HepG2 (cell line): ENCODE measurements around the gene NPPB. TPM values are rescaled to one million over a fixed set of nuclear protein-coding genes. Genes with fewer than 3 reads are reported as not detected.
A peak's percentile ranks its signal among the peaks of the same experiment; 100 is the strongest.

Source experiments
- ARNT2 ChIP-seq: sonication (generic); formaldehyde crosslinking; IDR thresholded peaks from 2 replicates; pipeline ENCODE4 v1.8.0; 2022; ENCODE audit warnings: mild to moderate bottlenecking, low read depth, missing genetic modification reagents, moderate library complexity
- ATAD3A ChIP-seq: sonication (generic); formaldehyde crosslinking; IDR thresholded peaks from 2 replicates; pipeline ENCODE4 v1.4.0; 2020; ENCODE audit warnings: missing genetic modification reagents
- CTCF ChIP-seq: sonication (generic); formaldehyde crosslinking; IDR thresholded peaks from 2 replicates; pipeline ENCODE4 v1.5.0; 2020; ENCODE audit warnings: mild to moderate bottlenecking, missing genetic modification reagents, moderate library complexity
- GATAD2A ChIP-seq: IDR thresholded peaks from 2 replicates; pipeline ENCODE4 v1.6.1; 2016
- GTF3A ChIP-seq: sonication (generic); formaldehyde crosslinking; conservative IDR thresholded peaks from 2 replicates; pipeline ENCODE4 v1.4.0; 2020; ENCODE audit warnings: mild to moderate bottlenecking, missing genetic modification reagents
- HMGXB4 ChIP-seq, 2 experiments: sonication (generic) in 1 of 2; formaldehyde crosslinking in 1 of 2; IDR thresholded peaks; 2 replicates each; pipeline versions ENCODE4 v1.4.0 to v1.6.1; 2018 to 2020; ENCODE audit warnings: missing genetic modification reagents in 2 of 2, borderline replicate concordance in 1 of 2, low read depth in 1 of 2, mild to moderate bottlenecking in 1 of 2, missing biosample characterization in 1 of 2
- SNAPC2 ChIP-seq: sonication (generic); formaldehyde crosslinking; IDR thresholded peaks from 2 replicates; pipeline ENCODE4 v1.8.1; 2022; ENCODE audit warnings: mild to moderate bottlenecking, missing genetic modification reagents
- THAP11 ChIP-seq: IDR thresholded peaks from 2 replicates; pipeline ENCODE4 v1.6.1; 2016; ENCODE audit warnings: missing biosample characterization, missing genetic modification reagents
- ZEB1 ChIP-seq: IDR thresholded peaks from 2 replicates; pipeline ENCODE4 v1.6.1; 2012; ENCODE audit warnings: mild to moderate bottlenecking, low read depth, inconsistent platforms; ENCODE audit not compliant: insufficient replicate concordance
- ZNF281 ChIP-seq: sonication (generic); formaldehyde crosslinking; IDR thresholded peaks from 2 replicates; pipeline ENCODE4 v1.4.0; 2020; ENCODE audit warnings: missing genetic modification reagents, borderline replicate concordance
- ZNF367 ChIP-seq: sonication (generic); formaldehyde crosslinking; IDR thresholded peaks from 2 replicates; pipeline ENCODE4 v1.4.0; 2020; ENCODE audit warnings: missing genetic modification reagents, borderline replicate concordance
- ZNF639 ChIP-seq: conservative IDR thresholded peaks from 2 replicates; pipeline ENCODE4 v1.6.1; 2018; ENCODE audit warnings: missing genetic modification reagents
- ZNF687 ChIP-seq: sonication (generic); formaldehyde crosslinking; IDR thresholded peaks from 2 replicates; pipeline ENCODE4 v1.5.1; 2020; ENCODE audit warnings: mild to moderate bottlenecking, missing genetic modification reagents, moderate library complexity
- ZNF781 ChIP-seq: sonication (generic); formaldehyde crosslinking; IDR thresholded peaks from 2 replicates; pipeline ENCODE4 v1.5.1; 2020; ENCODE audit warnings: borderline replicate concordance, mild to moderate bottlenecking, missing genetic modification reagents; ENCODE audit errors: not compliant biosample characterization
- polyA plus RNA-seq, 8 experiments: library from polyadenylated mRNA; depleted of rRNA in 3 of 8; stranded (reverse) in 7 of 8; unstranded in 1 of 8; fragments of >200 nt; fragmentation: Illumina TruSeq in 4 of 8; extraction: Trizol in 4 of 8; gene quantifications; 2 replicates each; pipeline versions ENCODE4 v1.2.1 to v1.2.3, GENCODE V29; 2011 to 2016; ENCODE audit warnings: low read depth in 4 of 8, missing spikeins in 1 of 8, mixed read lengths in 1 of 8; ENCODE audit not compliant: insufficient read depth in 1 of 8
- total RNA-seq, 5 experiments: library from RNA; depleted of rRNA; stranded (reverse); fragments of >200 nt; fragmentation: Illumina TruSeq; extraction: Trizol; gene quantifications; 2 replicates each; pipeline ENCODE4 v1.2.3, GENCODE V29; 2016; ENCODE audit warnings: low read depth in 1 of 5

Gene NPPB
- total and polyA plus RNA-seq, 2 of the 13 experiments (the other 11 are each of a cell fraction or from before 2014, with no cell fraction given): 1.9 TPM; not detected in 1

DNA sequence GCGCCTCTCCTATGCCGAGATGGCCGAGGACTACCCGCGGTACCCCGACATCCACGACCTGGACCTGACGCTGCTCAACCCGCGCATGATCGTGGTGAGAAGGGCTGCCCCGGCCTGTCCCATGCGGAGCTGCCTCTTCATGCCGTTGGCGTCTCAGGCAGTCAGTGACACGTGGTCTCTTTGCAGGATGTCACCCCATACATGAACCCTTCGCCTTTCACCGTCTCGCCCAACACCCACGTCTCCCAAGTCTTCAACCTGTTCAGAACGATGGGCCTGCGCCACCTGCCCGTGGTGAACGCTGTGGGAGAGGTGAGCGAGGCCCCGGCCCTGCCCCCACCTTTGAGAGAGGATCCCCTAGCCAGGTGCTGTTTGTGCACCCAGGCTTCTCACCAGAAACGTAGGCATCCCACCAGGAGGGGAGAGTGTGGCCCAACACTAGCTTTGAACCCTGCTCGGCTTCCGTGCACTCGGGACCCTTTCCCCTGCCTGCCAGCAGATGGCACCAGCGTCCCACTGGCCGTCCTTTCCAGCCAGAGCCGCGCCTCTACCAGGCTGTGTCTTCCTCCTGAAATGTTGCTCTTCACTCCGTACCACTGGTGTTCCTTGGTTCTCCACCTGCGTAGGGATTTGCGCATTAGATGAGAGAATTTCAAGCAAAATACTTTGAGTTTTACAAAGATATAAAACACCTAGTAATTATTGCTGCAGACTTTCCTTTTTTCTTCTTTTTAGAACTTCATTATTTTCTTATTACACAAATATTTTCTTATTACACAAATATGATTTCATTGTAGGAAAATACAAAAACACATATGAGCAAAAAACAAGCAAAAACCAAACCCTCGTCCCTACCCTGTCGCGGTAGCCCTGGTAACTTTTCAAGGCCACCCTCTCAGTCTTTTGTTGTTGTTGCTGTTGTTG is 20.1 kb downstream of the NPPB start (continued):
- TF ChIP-seq ZNF687 (CRISPR knock-in tag) (peak; percentile 78), ARNT2 (no peak), ZNF781 (CRISPR knock-in tag) (no peak), CTCF (CRISPR knock-in tag) (peak; percentile 99), ZNF367 (CRISPR knock-in tag) (no peak), GATAD2A (0 out of 2 replicates have a peak, but pooled peaks have one; percentile 37), ZNF281 (CRISPR knock-in tag) (no peak), GTF3A (0 out of 2 replicates have a peak, but pooled peaks have one; percentile 27), SNAPC2 (CRISPR knock-in tag) (no peak), ATAD3A (CRISPR knock-in tag) (0 out of 2 replicates have a peak, but pooled peaks have one; percentile 21), HMGXB4 (CRISPR knock-in tag; IDR thresholded peaks at IDR 0.05; ENCODE audit: borderline replicate concordance in 1 of 2, low read depth in 1 of 2) (peak in 1 of 2 experiments; percentile 73; a peak in 2 of 4 replicates), ZEB1 (no peak), ZNF639 (CRISPR knock-in tag) (no peak), THAP11 (CRISPR knock-in tag) (0 out of 2 replicates have a peak, but pooled peaks have one; percentile 21)
